NT2/D1 (cell line): ENCODE data around the gene SLC28A2.

Source experiments
- DNase-seq: peaks from one replicate; pipeline ENCODE4 v3.0.0-alpha.2; 2011; ENCODE audit warnings: low read depth, low spot score
- H3K27me3 ChIP-seq: 2 replicates; pipeline ENCODE4 v1.6.0; 2011; ENCODE audit warnings: mild to moderate bottlenecking; ENCODE audit not compliant: insufficient read length, insufficient read depth
- H3K36me3 ChIP-seq: 2 replicates; pipeline ENCODE4 v1.6.1; 2011; ENCODE audit warnings: mild to moderate bottlenecking, low read length, mixed read lengths; ENCODE audit not compliant: insufficient read depth, insufficient read length
- H3K4me1 ChIP-seq: 2 replicates; pipeline ENCODE4 v1.5.1; 2011; ENCODE audit not compliant: insufficient read depth, insufficient read length
- H3K4me3 ChIP-seq: 2 replicates; pipeline ENCODE4 v1.5.1; 2011; ENCODE audit warnings: low read depth; ENCODE audit not compliant: insufficient read length
- H3K9ac ChIP-seq: 2 replicates; pipeline ENCODE4 v1.6.0; 2011; ENCODE audit warnings: low read depth; ENCODE audit not compliant: insufficient read length
- H3K9me3 ChIP-seq: 2 replicates; pipeline ENCODE4 v1.5.1; 2011; ENCODE audit warnings: mild to moderate bottlenecking, low read length; ENCODE audit not compliant: insufficient read depth
- SUZ12 ChIP-seq: IDR thresholded peaks from 2 replicates; pipeline ENCODE4 v1.6.1; 2011; ENCODE audit not compliant: insufficient read length, insufficient read depth; ENCODE audit errors: extremely low read depth
- YY1 ChIP-seq: IDR thresholded peaks from 2 replicates; pipeline ENCODE4 v1.6.1; 2011; ENCODE audit not compliant: insufficient read length, insufficient read depth
- ZNF274 ChIP-seq: IDR thresholded peaks from 2 replicates; pipeline ENCODE4 v1.6.1; 2011; ENCODE audit warnings: mild to moderate bottlenecking, low read depth, low read length

SLC28A2 gene

GRCh38 chr15:45265506-45265905 lies 13.5 kb downstream of the SLC28A2 start:
- H3K36me3 ChIP-seq: no peaks in the 10 kb centered on the region
- H3K9ac ChIP-seq: no peak overlapping the region
- H3K4me3 ChIP-seq: no peak overlapping the region
- no peaks in the 10 kb centered on the region; the same call in 1 of the 2 replicates for H3K9me3 ChIP-seq
- TF ChIP-seq SUZ12: no peak
- no peak for TF ChIP-seq ZNF274
- TF ChIP-seq YY1: no peak
- DNase-seq: no peak
- peaks cover 2% of the 10 kb centered on the region for H3K4me1 ChIP-seq
- no peaks in the 10 kb centered on the region for H3K27me3 ChIP-seq

DNA sequence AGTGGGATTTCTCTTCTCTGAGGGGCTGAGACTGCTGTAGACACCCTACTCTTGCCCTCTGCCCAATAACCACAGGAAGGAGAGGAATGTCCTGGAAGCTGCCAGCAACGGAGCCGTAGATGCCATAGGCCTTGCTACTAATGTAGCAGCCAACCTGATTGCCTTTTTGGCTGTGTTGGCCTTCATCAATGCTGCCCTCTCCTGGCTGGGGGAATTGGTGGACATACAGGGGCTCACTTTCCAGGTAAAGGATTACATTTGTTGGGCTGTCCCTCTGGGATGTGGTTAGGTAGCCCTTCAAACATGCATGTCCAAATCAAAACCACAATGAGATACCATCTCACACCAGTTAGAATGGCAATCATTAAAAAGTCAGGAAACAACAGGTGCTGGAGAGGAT lies 16.1 kb downstream of the SLC28A2 start:
- H3K9ac ChIP-seq: no peak overlapping the region
- DNase-seq: no peak
- no peaks in the 10 kb centered on the region for H3K4me1 ChIP-seq
- no peaks in the 10 kb centered on the region; the same call in 1 of the 2 replicates for H3K9me3 ChIP-seq
- H3K4me3 ChIP-seq: no peak overlapping the region
- no peak for TF ChIP-seq ZNF274
- TF ChIP-seq YY1: no peak
- TF ChIP-seq SUZ12: no peak
- no peaks in the 10 kb centered on the region for H3K36me3 ChIP-seq
- no peaks in the 10 kb centered on the region for H3K27me3 ChIP-seq

DNA sequence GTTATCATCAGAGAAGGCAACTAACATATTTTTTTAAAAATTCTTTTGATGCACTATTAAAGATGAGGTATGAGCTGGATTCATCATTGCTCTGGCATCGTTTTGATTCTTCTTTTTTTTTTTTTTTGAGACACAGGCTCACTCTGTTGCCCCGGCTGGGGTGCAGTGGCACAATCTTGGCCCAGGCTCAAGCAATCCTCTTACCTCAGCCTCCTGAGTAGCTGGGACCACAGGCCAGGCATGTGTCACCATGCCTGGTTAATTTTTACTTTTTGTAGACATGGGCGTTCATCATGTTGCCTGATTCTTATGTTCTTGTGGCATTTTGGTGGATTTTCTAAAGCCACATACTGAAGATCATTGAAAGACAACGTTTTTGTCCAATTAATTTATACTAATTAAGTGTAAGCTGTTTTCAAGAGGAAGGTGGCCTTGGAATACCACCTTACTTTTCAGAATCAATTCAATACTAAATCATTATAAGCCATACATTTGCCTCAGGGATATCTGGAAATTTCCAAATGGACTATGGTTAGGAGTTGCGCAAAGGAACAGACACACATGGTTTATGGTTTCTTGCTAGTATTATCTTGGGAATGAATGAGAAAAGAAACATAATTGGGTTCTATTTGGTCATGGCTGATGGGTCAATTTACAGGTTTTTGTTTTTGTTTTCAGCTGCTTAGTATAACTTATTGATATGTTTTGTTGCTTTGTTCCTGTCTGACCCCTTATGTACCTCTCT lies 22.8 kb downstream of the SLC28A2 start:
- Histone ChIP-seq H3K27me3 (no peaks in the 10 kb centered on the region), H3K4me1 (no peaks in the 10 kb centered on the region), H3K9me3 (no peaks in the 10 kb centered on the region), H3K36me3 (no peaks in the 10 kb centered on the region), H3K4me3 (no peak overlapping the region), H3K9ac (no peak overlapping the region)
- no peak for DNase-seq
- TF ChIP-seq ZNF274: no peak
- TF ChIP-seq YY1: no peak
- no peak for TF ChIP-seq SUZ12

DNA sequence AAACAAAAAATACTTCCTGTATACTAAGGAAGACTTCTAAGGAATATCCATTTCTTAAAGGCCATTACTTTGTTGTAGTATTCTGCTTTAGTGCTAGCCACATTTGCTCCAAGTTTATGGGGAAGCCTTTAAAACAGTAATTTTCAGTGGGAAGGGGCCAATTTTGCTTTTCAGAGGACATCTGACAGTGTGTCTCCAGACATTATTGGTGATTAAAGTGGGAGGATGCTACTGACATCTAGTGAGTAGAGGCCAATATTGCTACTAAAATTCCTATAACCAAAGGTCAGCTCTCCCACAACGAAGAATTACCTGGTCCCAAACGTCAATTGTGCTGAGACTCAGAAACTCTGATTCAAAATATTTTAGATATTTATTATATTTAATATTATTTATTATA lies 24.8 kb downstream of the SLC28A2 start:
- DNase-seq: no peak
- Histone ChIP-seq H3K4me1 (no peaks in the 10 kb centered on the region), H3K9me3 (no peaks in the 10 kb centered on the region), H3K4me3 (no peak overlapping the region), H3K27me3 (no peaks in the 10 kb centered on the region), H3K36me3 (no peaks in the 10 kb centered on the region), H3K9ac (no peak overlapping the region)
- no peak for TF ChIP-seq SUZ12

DNA sequence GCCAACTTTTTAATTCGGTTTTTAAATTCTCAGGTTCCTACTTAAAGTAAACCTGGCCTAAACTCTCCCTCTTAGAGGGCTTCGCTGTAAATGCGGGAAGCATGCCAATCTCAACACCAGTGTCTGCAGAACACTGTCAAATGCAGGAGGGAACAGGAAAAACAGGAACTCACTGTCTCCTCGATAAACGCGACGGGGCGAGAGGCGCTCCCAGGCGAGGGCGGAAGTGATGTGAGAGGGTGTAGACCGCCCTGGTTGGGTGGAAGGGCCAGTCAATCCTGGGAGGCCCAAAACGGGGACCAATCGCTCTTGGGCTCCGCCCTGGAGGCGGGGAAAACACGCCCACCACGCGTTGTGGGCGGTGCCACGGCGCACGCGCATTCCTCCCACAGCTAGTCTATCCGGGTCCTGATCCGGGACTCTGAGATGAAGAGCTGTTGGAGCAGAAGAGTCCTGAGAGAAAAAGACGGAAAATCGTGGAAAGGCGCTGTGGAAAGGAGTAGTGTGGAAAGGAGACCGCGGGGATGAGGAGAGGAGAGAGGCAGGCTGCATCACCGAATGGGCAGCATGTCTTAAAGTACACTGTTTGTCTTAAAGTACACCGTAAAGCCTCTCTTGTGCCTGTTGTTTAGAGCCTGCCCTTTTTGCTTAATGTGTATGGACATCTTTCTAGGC lies 27.1 kb downstream of the SLC28A2 start:
- peak overlapping the region; percentile 81 for H3K4me3 ChIP-seq
- TF ChIP-seq SUZ12 (no peak), YY1 (no peak), ZNF274 (no peak)
- DNase-seq: peak; percentile 88
- H3K27me3 ChIP-seq: no peaks in the 10 kb centered on the region
- peak overlapping the region; percentile 91 for H3K9ac ChIP-seq
- no peaks in the 10 kb centered on the region for H3K36me3 ChIP-seq
- H3K9me3 ChIP-seq: no peaks in the 10 kb centered on the region
- no peaks in the 10 kb centered on the region for H3K4me1 ChIP-seq

DNA sequence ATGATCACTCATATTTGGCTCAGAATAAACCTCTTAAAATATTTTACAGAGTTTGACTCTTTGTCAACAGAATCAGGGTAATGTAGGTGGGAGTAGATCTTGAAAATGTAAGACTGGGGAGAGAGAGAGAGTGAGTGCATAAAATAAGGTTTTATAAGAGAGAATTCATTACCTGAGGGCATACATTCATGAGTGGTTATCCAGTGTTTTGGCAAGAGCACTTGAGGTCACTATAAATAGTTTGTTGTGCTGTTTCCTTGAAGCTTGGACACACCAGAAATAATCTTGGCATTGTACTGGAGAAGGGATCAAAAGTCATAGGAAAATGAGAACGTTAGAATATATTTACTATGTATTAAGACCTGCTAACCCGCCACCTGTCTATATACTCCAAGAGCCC lies 33.4 kb downstream of the SLC28A2 start:
- Histone ChIP-seq H3K4me3 (no peak overlapping the region), H3K9me3 (no peaks in the 10 kb centered on the region), H3K4me1 (no peaks in the 10 kb centered on the region), H3K36me3 (no peaks in the 10 kb centered on the region), H3K27me3 (no peaks in the 10 kb centered on the region), H3K9ac (no peak overlapping the region)
- no peak for TF ChIP-seq ZNF274
- no peak for TF ChIP-seq SUZ12
- TF ChIP-seq YY1: no peak
- no peak for DNase-seq

GRCh38 chr15:45287390-45287956 lies 35.4 kb downstream of the SLC28A2 start:
- H3K9ac ChIP-seq: no peak overlapping the region
- no peaks in the 10 kb centered on the region for H3K36me3 ChIP-seq
- H3K4me1 ChIP-seq: no peaks in the 10 kb centered on the region
- DNase-seq: no peak
- no peak for TF ChIP-seq SUZ12
- no peak for TF ChIP-seq YY1
- TF ChIP-seq ZNF274: no peak
- H3K4me3 ChIP-seq: no peak overlapping the region
- H3K9me3 ChIP-seq: no peaks in the 10 kb centered on the region
- H3K27me3 ChIP-seq: no peaks in the 10 kb centered on the region

GRCh38 chr15:45288947-45289346 lies 36.9 kb downstream of the SLC28A2 start:
- TF ChIP-seq ZNF274 (no peak), SUZ12 (no peak), YY1 (no peak)
- Histone ChIP-seq H3K36me3 (no peaks in the 10 kb centered on the region), H3K9me3 (no peaks in the 10 kb centered on the region), H3K4me3 (no peak overlapping the region), H3K9ac (no peak overlapping the region), H3K27me3 (no peaks in the 10 kb centered on the region), H3K4me1 (no peaks in the 10 kb centered on the region)
- no peak for DNase-seq
